ENCODE results near the gene GCK.

GCK gene

DNA sequence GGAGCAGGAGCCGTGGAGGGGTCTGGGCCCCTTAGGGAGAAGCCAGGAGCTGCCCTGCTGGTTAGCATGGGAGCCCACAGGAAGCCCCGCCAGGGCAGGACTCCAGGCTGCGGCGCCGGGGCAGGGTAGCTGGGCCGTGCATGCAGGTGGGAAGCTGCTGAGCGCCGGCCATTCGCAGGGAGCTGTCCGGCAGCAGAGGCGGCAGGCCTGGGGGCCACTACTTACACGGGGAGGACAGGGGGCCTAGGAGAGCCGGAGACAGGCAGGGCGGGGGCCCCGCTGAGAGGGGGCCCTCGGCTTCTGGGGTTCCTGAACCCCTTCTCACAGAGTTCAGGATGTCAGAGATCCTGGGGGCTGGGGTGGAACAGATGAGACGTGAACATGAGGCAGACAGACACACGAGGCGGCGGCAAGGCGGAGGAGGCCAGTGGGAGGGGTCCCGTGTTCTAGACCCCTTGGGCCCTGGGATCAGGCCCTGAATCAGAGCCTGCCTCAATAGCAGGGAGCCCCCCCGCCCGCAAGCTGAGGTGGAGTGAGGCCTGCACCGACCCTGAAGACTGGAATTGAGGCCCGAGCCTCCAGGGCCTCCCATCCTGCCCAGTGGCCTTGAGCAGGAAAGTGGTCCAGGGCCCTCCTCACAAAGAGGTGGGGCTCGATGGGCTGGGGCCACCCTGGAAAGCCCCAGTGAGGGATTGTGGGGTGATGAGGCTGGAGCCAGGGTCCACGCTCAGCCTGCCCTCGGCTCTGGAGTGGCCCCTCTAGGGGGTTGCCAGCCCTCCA, 39.5 kb upstream of the GCK start:
- CTCF ChIA-PET, result interaction anchor here (1.0 to 1.1 kb wide), 2 partner anchors 12 kb away, joined by 4 to 9 read pairs; no protein-coding TSS in a partner anchor

DNA sequence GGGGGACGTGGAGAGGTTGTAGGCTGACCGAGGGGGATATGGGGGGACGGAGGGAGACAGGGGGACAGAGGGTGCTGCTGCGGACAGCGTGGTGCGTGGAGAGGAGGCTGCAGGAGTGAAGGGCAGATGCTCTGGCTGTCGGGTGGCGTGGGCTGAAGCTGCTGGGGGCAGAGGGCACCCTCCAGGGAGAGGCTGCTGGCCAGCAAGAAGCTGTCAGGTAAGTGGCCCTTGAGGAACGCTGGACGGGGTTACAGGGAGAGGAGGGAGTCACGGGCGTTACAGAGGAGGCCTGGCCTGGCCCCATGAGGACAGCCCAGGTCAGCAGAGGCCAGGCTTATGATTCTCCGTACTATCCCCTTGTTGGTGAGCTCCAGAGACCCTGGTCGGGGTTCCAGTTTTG, 38.7 kb upstream of the GCK start:
- DNase-seq (ENCODE audit: low read depth, low spot score), result no peak
- ChIA-PET CTCF (interaction anchor here (1.0 kb wide), 1 partner anchor 13 kb away, joined by 4 read pairs; no protein-coding TSS in a partner anchor), POLR2A (no interaction called here)
- no peak overlapping the region for H3K4me3 ChIP-seq (ENCODE audit: low read depth, low read length)
- TF ChIP-seq, protein P1, sequence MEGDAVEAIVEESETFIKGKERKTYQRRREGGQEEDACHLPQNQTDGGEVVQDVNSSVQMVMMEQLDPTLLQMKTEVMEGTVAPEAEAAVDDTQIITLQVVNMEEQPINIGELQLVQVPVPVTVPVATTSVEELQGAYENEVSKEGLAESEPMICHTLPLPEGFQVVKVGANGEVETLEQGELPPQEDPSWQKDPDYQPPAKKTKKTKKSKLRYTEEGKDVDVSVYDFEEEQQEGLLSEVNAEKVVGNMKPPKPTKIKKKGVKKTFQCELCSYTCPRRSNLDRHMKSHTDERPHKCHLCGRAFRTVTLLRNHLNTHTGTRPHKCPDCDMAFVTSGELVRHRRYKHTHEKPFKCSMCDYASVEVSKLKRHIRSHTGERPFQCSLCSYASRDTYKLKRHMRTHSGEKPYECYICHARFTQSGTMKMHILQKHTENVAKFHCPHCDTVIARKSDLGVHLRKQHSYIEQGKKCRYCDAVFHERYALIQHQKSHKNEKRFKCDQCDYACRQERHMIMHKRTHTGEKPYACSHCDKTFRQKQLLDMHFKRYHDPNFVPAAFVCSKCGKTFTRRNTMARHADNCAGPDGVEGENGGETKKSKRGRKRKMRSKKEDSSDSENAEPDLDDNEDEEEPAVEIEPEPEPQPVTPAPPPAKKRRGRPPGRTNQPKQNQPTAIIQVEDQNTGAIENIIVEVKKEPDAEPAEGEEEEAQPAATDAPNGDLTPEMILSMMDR (IDR thresholded peaks at IDR 0.05; ENCODE audit: insufficient read depth, low read length, missing control alignments), result no peak

More for the DNA sequence above, 39.5 kb upstream of the GCK start:
- POLR2A ChIA-PET, result no interaction called here
- no peak for DNase-seq (ENCODE audit: low read depth, low spot score)
- H3K4me3 ChIP-seq (ENCODE audit: low read depth, low read length), result no peak overlapping the region
- TF ChIP-seq, protein P1 (IDR thresholded peaks at IDR 0.05; ENCODE audit: insufficient read depth, low read length, missing control alignments), result no peak

DNA sequence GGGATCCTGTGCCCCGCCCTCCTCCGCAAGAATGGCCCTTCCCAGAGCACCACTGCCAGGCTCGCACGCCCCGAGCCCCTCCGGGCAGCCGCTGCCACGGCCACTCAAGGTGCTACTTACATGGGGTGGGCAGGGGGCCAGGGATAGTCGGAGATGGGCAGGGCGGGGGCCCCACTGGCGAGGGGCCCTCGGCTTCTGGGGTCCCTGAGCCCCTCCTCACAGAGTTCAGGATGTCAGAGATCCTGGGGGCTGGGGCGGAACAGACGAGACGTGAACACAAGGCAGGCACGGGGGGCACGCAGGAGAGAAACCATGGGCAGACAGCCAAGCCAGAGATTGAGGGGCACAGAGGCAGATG, 37.1 kb upstream of the GCK start:
- no peak overlapping the region for H3K4me3 ChIP-seq (ENCODE audit: low read depth, low read length)
- ChIA-PET POLR2A (no interaction called here), CTCF (no interaction called here)

GRCh38 chr7:44225566-44226395, 36.5 kb upstream of the GCK start:
- TF ChIP-seq, protein P1 (IDR thresholded peaks at IDR 0.05; ENCODE audit: insufficient read depth, low read length, missing control alignments), result no peak
- H3K4me3 ChIP-seq (ENCODE audit: low read depth, low read length), result no peak overlapping the region
- CTCF ChIA-PET, result interaction anchor here (0.9 kb wide), 1 partner anchor 25 kb away, joined by 3 read pairs; no protein-coding TSS in a partner anchor
- DNase-seq (ENCODE audit: low read depth, low spot score), result no peak
- POLR2A ChIA-PET, result no interaction called here

More for the DNA sequence above, 37.1 kb upstream of the GCK start:
- DNase-seq (ENCODE audit: low read depth, low spot score), result no peak
- TF ChIP-seq, protein P1 (IDR thresholded peaks at IDR 0.05; ENCODE audit: insufficient read depth, low read length, missing control alignments), result no peak

DNA sequence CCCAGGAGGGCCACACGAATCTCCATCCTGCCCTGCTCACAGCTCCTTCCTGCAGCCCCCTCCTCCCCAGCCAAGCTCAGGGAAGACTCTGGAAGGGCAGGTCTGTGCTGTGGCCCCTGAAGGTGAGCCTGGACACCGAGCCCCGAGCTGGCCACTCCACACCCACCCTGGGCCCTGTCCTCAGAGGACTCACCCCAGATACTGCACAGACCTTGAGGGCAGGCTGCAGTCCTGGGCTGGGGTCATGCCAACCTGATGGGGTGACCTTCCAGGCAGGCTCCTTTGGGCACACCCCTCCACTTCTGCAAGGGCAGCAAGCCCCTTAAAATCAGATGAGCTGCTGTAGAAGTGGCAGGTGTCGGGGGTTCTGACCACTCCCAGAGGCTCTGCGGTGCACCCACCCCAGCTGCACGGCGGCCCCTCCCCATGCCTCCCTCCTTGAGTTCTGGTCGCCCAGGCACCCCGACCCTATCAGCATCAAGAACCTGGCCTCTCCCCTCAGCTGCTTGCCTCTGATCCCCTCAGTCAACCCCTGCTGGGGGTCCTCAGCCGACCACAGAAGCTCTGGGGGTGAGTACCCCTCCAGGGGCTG, 35.8 kb upstream of the GCK start:
- DNase-seq (ENCODE audit: low read depth, low spot score), result no peak
- POLR2A ChIA-PET, result no interaction called here
- no peak overlapping the region for H3K4me3 ChIP-seq (ENCODE audit: low read depth, low read length)
- CTCF ChIA-PET, result interaction anchor here (0.7 to 0.9 kb wide), 2 partner anchors 16 to 24 kb away, joined by 3 to 4 read pairs; no protein-coding TSS in a partner anchor
- TF ChIP-seq, protein P1 (IDR thresholded peaks at IDR 0.05; ENCODE audit: insufficient read depth, low read length, missing control alignments), result no peak
